Measurements from ENCODE around the gene POU2AF2. TPM values are rescaled to one million over a fixed set of nuclear protein-coding genes. Genes with fewer than 3 reads are reported as not detected.

POU2AF2 gene
- total and polyA plus RNA-seq, 4 donors: not detected

- Histone ChIP-seq H3K4me1 (ENCODE audit: control insufficient read depth in 4 of 4, insufficient read depth in 4 of 4, low read length in 3 of 4) (no peaks in the 10 kb centered on the region), H3K9me3 (ENCODE audit: control insufficient read depth in 4 of 4, low read length in 3 of 4) (no peaks in the 10 kb centered on the region), H3K27ac (ENCODE audit: low read depth in 1 of 2, low read length in 2 of 2) (no peak overlapping the region), H3K27me3 (ENCODE audit: control insufficient read depth in 4 of 4, insufficient read depth in 4 of 4, low read length in 3 of 4) (no peaks in the 10 kb centered on the region), H3K36me3 (ENCODE audit: control insufficient read depth in 4 of 4, insufficient read depth in 3 of 4, low read depth in 1 of 4, low read length in 3 of 4) (no peaks in the 10 kb centered on the region), H3K9ac (ENCODE audit: low read depth in 1 of 2, low read length in 2 of 2) (no peak overlapping the region), H3K4me3 (ENCODE audit: low read depth in 1 of 3, low read length in 3 of 3) (no peak overlapping the region)
- no peak for DNase-seq (ENCODE audit: low spot score)
- TF ChIP-seq YY1 (IDR thresholded peaks at IDR 0.05) (no peak), HNF4A (conservative IDR thresholded peaks at IDR 0.05) (no peak), REST (IDR thresholded peaks at IDR 0.05) (no peak), EGR1 (IDR thresholded peaks at IDR 0.05; ENCODE audit: low read depth in 2 of 2) (no peak), MAX (IDR thresholded peaks at IDR 0.05) (no peak), FOXA1 (IDR thresholded peaks at IDR 0.05) (no peak), FOXA2 (IDR thresholded peaks at IDR 0.05) (no peak), HNF4G (IDR thresholded peaks at IDR 0.05) (no peak), SP1 (IDR thresholded peaks at IDR 0.05) (no peak), ZBTB33 (IDR thresholded peaks at IDR 0.05) (no peak), RXRA (IDR thresholded peaks at IDR 0.05) (no peak), ATF3 (IDR thresholded peaks at IDR 0.05) (no peak), JUND (IDR thresholded peaks at IDR 0.05) (no peak), RAD21 (IDR thresholded peaks at IDR 0.05) (no peak), TAF1 (conservative IDR thresholded peaks at IDR 0.05) (no peak), CTCF (IDR thresholded peaks at IDR 0.05; ENCODE audit: low read depth, low read length, missing input control) (no peak), NR2F2 (IDR thresholded peaks at IDR 0.05) (no peak), GABPA (IDR thresholded peaks at IDR 0.05 in 1 of 2, conservative IDR thresholded peaks at IDR 0.05 in 1 of 2) (no peak)
These were observed 41.3 kb upstream of the POU2AF2 start for GRCh38 chr11:111204211-111204610.
